Measurements from ENCODE around the gene ABCA5. TPM values are rescaled to one million over a fixed set of nuclear protein-coding genes. Genes with fewer than 3 reads are reported as not detected.
A peak's percentile ranks its signal among the peaks of the same experiment; 100 is the strongest.
"Not testable (repeated sequence)": the region's sequence is repeated elsewhere in the genome, so short reads cannot be mapped to it uniquely, and the experiment has no call there.

The ABCA5 gene
- total and polyA plus RNA-seq, 7 experiments from 2014 or later, result 6.0 to 49.9 (median 34.5) TPM

- H3K9me3 ChIP-seq (ENCODE audit: control insufficient read depth in 2 of 3, low read length in 3 of 3); H3K4me1 Mint-ChIP-seq; H3K27me3 ChIP-seq (ENCODE audit: control insufficient read depth in 2 of 2, insufficient read depth in 2 of 2, low read length in 2 of 2); H3K4me3 ChIP-seq (ENCODE audit: low read length); H3K27ac ChIP-seq (ENCODE audit: low read depth, low read length); CTCF ChIA-PET; H3K4me3 Mint-ChIP-seq; H3K4me1 ChIP-seq (ENCODE audit: control insufficient read depth in 2 of 2, insufficient read depth in 2 of 2, low read length in 2 of 2); H3K9me3 Mint-ChIP-seq; intact Hi-C loops (cut with micrococcal nuclease); H3K27me3 Mint-ChIP-seq; POLR2A ChIA-PET; ATAC-seq; DNase-seq: not testable (repeated sequence)
- peaks cover 0 to 13% (median 0%) of the 10 kb centered on the region in 3 experiments for H3K36me3 ChIP-seq (ENCODE audit: control insufficient read depth in 2 of 3, insufficient read depth in 3 of 3, low read length in 3 of 3)
- Mint-ChIP-seq H3K36me3 (peaks cover 4 to 60% (median 39%) of the 10 kb centered on the region in 5 donors), H3K27ac (peak overlapping the region in 2 of 9 donors; percentile 19 to 69)
Measured at GRCh38 chr17:69298120-69298722, 28.7 kb downstream of the ABCA5 start.

GRCh38 chr17:69287168-69287567, 39.8 kb downstream of the ABCA5 start:
- Histone ChIP-seq H3K4me3 (ENCODE audit: low read length) (no peak overlapping the region), H3K36me3 (ENCODE audit: control insufficient read depth in 2 of 3, insufficient read depth in 3 of 3, low read length in 3 of 3) (peaks cover 0 to 23% (median 0%) of the 10 kb centered on the region in 3 experiments), H3K27me3 (ENCODE audit: control insufficient read depth in 2 of 2, insufficient read depth in 2 of 2, low read length in 2 of 2) (no peaks in the 10 kb centered on the region), H3K27ac (ENCODE audit: low read depth, low read length) (no peak overlapping the region), H3K9me3 (ENCODE audit: control insufficient read depth in 2 of 3, low read length in 3 of 3) (no peaks in the 10 kb centered on the region), H3K4me1 (ENCODE audit: control insufficient read depth in 2 of 2, insufficient read depth in 2 of 2, low read length in 2 of 2) (no peaks in the 10 kb centered on the region)
- Mint-ChIP-seq H3K36me3 (peaks cover 10 to 62% (median 33%) of the 10 kb centered on the region in 5 donors), H3K27me3 (no peaks in the 10 kb centered on the region), H3K9me3 (peaks cover 0 to 2% (median 0%) of the 10 kb centered on the region in 11 donors), H3K4me3 (no peak overlapping the region), H3K27ac (no peak overlapping the region), H3K4me1 (no peaks in the 10 kb centered on the region)
- CTCF ChIA-PET, result no interaction called here
- POLR2A ChIA-PET, result no interaction called here
- ATAC-seq (no peak), DNase-seq (no peak)
- intact Hi-C loops (cut with micrococcal nuclease), result no loop called here

GRCh38 chr17:69286257-69286656, 40.7 kb downstream of the ABCA5 start:
- no peak overlapping the region for H3K27ac ChIP-seq (ENCODE audit: low read depth, low read length)
- H3K4me1 ChIP-seq (ENCODE audit: control insufficient read depth in 2 of 2, insufficient read depth in 2 of 2, low read length in 2 of 2), result no peaks in the 10 kb centered on the region
- ChIA-PET CTCF (no interaction called here), POLR2A (no interaction called here)
- Mint-ChIP-seq H3K36me3 (peaks cover 15 to 62% (median 43%) of the 10 kb centered on the region in 5 donors), H3K27me3 (no peaks in the 10 kb centered on the region), H3K4me1 (no peaks in the 10 kb centered on the region), H3K9me3 (peaks cover 0 to 4% (median 0%) of the 10 kb centered on the region in 11 donors), H3K4me3 (no peak overlapping the region), H3K27ac (no peak overlapping the region)
- no peak for DNase-seq
- H3K9me3 ChIP-seq (ENCODE audit: control insufficient read depth in 2 of 3, low read length in 3 of 3), result no peaks in the 10 kb centered on the region
- no peaks in the 10 kb centered on the region for H3K27me3 ChIP-seq (ENCODE audit: control insufficient read depth in 2 of 2, insufficient read depth in 2 of 2, low read length in 2 of 2)
- ATAC-seq, result no peak
- intact Hi-C loops (cut with micrococcal nuclease), result no loop called here
- H3K4me3 ChIP-seq (ENCODE audit: low read length), result no peak overlapping the region
- peaks cover 0 to 28% (median 0%) of the 10 kb centered on the region in 3 experiments for H3K36me3 ChIP-seq (ENCODE audit: control insufficient read depth in 2 of 3, insufficient read depth in 3 of 3, low read length in 3 of 3)

- no peak overlapping the region for H3K4me3 Mint-ChIP-seq
- H3K9me3 ChIP-seq (ENCODE audit: control insufficient read depth in 2 of 3, low read length in 3 of 3), result no peaks in the 10 kb centered on the region
- H3K9me3 Mint-ChIP-seq, result peaks cover 0 to 4% (median 0%) of the 10 kb centered on the region in 11 donors
- H3K4me1 Mint-ChIP-seq, result no peaks in the 10 kb centered on the region
- no peaks in the 10 kb centered on the region for H3K27me3 Mint-ChIP-seq
- H3K27ac ChIP-seq (ENCODE audit: low read depth, low read length), result no peak overlapping the region
- H3K27me3 ChIP-seq (ENCODE audit: control insufficient read depth in 2 of 2, insufficient read depth in 2 of 2, low read length in 2 of 2), result no peaks in the 10 kb centered on the region
- intact Hi-C loops (cut with micrococcal nuclease), result loop anchor here in 1 of 2 donors (5.0 kb wide), 1 partner anchor 38 kb away; no protein-coding TSS in a partner anchor
- H3K36me3 Mint-ChIP-seq, result peaks cover 15 to 61% (median 43%) of the 10 kb centered on the region in 5 donors
- peaks cover 0 to 28% (median 0%) of the 10 kb centered on the region in 3 experiments for H3K36me3 ChIP-seq (ENCODE audit: control insufficient read depth in 2 of 3, insufficient read depth in 3 of 3, low read length in 3 of 3)
- ChIA-PET POLR2A (no interaction called here), CTCF (no interaction called here)
- ATAC-seq, result no peak
- no peak overlapping the region for H3K27ac Mint-ChIP-seq
- no peak for DNase-seq
- H3K4me1 ChIP-seq (ENCODE audit: control insufficient read depth in 2 of 2, insufficient read depth in 2 of 2, low read length in 2 of 2), result no peaks in the 10 kb centered on the region
- no peak overlapping the region for H3K4me3 ChIP-seq (ENCODE audit: low read length)
Measured at GRCh38 chr17:69284646-69285045, 42.3 kb downstream of the ABCA5 start.

- H3K36me3 Mint-ChIP-seq, result peaks cover 12 to 59% (median 43%) of the 10 kb centered on the region in 5 donors
Measured at GRCh38 chr17:69282002-69282401, 44.9 kb downstream of the ABCA5 start.

GRCh38 chr17:69276279-69276678, 50.7 kb downstream of the ABCA5 start:
- not testable (repeated sequence) for H3K4me1 Mint-ChIP-seq
- H3K36me3 Mint-ChIP-seq, result peaks cover 0 to 42% (median 22%) of the 10 kb centered on the region in 5 donors

More at GRCh38 chr17:69282002-69282401, 44.9 kb downstream of the ABCA5 start:
- ChIA-PET POLR2A (no interaction called here), CTCF (no interaction called here)
- Histone ChIP-seq H3K27ac (ENCODE audit: low read depth, low read length) (no peak overlapping the region), H3K36me3 (ENCODE audit: control insufficient read depth in 2 of 3, insufficient read depth in 3 of 3, low read length in 3 of 3) (peaks cover 0 to 23% (median 0%) of the 10 kb centered on the region in 3 experiments), H3K4me3 (ENCODE audit: low read length) (no peak overlapping the region), H3K27me3 (ENCODE audit: control insufficient read depth in 2 of 2, insufficient read depth in 2 of 2, low read length in 2 of 2) (no peaks in the 10 kb centered on the region), H3K9me3 (ENCODE audit: control insufficient read depth in 2 of 3, low read length in 3 of 3) (no peaks in the 10 kb centered on the region), H3K4me1 (ENCODE audit: control insufficient read depth in 2 of 2, insufficient read depth in 2 of 2, low read length in 2 of 2) (no peaks in the 10 kb centered on the region)
- intact Hi-C loops (cut with micrococcal nuclease), result loop anchor here in 1 of 2 donors (5.0 kb wide), 1 partner anchor 40 kb away; no protein-coding TSS in a partner anchor
- DNase-seq, result no peak
- Mint-ChIP-seq H3K27ac (peak overlapping the region in 1 of 9 donors; percentile 32), H3K4me3 (no peak overlapping the region), H3K27me3 (no peaks in the 10 kb centered on the region), H3K4me1 (no peaks in the 10 kb centered on the region), H3K9me3 (peaks cover 0 to 4% (median 0%) of the 10 kb centered on the region in 11 donors)
- no peak for ATAC-seq

GRCh38 chr17:69275751-69276150, 51.2 kb downstream of the ABCA5 start:
- ChIA-PET CTCF (no interaction called here), POLR2A (no interaction called here)
- H3K4me1 ChIP-seq (ENCODE audit: control insufficient read depth in 2 of 2, insufficient read depth in 2 of 2, low read length in 2 of 2), result no peaks in the 10 kb centered on the region
- no peaks in the 10 kb centered on the region for H3K36me3 ChIP-seq (ENCODE audit: control insufficient read depth in 2 of 3, insufficient read depth in 3 of 3, low read length in 3 of 3)
- no peaks in the 10 kb centered on the region for H3K4me1 Mint-ChIP-seq
- no peaks in the 10 kb centered on the region for H3K27me3 ChIP-seq (ENCODE audit: control insufficient read depth in 2 of 2, insufficient read depth in 2 of 2, low read length in 2 of 2)
- H3K27ac Mint-ChIP-seq, result no peak overlapping the region
- intact Hi-C loops (cut with micrococcal nuclease), result no loop called here
- peaks cover 0 to 42% (median 21%) of the 10 kb centered on the region in 5 donors for H3K36me3 Mint-ChIP-seq
- peaks cover 0 to 4% (median 0%) of the 10 kb centered on the region in 11 donors for H3K9me3 Mint-ChIP-seq
- H3K27me3 Mint-ChIP-seq, result no peaks in the 10 kb centered on the region
- DNase-seq, result no peak
- no peak overlapping the region for H3K27ac ChIP-seq (ENCODE audit: low read depth, low read length)
- no peak overlapping the region for H3K4me3 Mint-ChIP-seq
- H3K4me3 ChIP-seq (ENCODE audit: low read length), result no peak overlapping the region
- ATAC-seq, result no peak
- H3K9me3 ChIP-seq (ENCODE audit: control insufficient read depth in 2 of 3, low read length in 3 of 3), result no peaks in the 10 kb centered on the region

More at GRCh38 chr17:69276279-69276678, 50.7 kb downstream of the ABCA5 start:
- H3K27ac Mint-ChIP-seq; H3K9me3 ChIP-seq (ENCODE audit: control insufficient read depth in 2 of 3, low read length in 3 of 3); ATAC-seq; H3K4me3 ChIP-seq (ENCODE audit: low read length); intact Hi-C loops (cut with micrococcal nuclease); H3K36me3 ChIP-seq (ENCODE audit: control insufficient read depth in 2 of 3, insufficient read depth in 3 of 3, low read length in 3 of 3); POLR2A ChIA-PET; H3K27ac ChIP-seq (ENCODE audit: low read depth, low read length); H3K27me3 Mint-ChIP-seq; H3K27me3 ChIP-seq (ENCODE audit: control insufficient read depth in 2 of 2, insufficient read depth in 2 of 2, low read length in 2 of 2); H3K4me3 Mint-ChIP-seq; CTCF ChIA-PET; DNase-seq; H3K9me3 Mint-ChIP-seq; H3K4me1 ChIP-seq (ENCODE audit: control insufficient read depth in 2 of 2, insufficient read depth in 2 of 2, low read length in 2 of 2): not testable (repeated sequence)
